ENCODE data around the gene RAB4B.
"Not testable (repeated sequence)": the region's sequence is repeated elsewhere in the genome, so short reads cannot be mapped to it uniquely, and the experiment has no call there.

The RAB4B gene, protein sequence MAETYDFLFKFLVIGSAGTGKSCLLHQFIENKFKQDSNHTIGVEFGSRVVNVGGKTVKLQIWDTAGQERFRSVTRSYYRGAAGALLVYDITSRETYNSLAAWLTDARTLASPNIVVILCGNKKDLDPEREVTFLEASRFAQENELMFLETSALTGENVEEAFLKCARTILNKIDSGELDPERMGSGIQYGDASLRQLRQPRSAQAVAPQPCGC

DNA sequence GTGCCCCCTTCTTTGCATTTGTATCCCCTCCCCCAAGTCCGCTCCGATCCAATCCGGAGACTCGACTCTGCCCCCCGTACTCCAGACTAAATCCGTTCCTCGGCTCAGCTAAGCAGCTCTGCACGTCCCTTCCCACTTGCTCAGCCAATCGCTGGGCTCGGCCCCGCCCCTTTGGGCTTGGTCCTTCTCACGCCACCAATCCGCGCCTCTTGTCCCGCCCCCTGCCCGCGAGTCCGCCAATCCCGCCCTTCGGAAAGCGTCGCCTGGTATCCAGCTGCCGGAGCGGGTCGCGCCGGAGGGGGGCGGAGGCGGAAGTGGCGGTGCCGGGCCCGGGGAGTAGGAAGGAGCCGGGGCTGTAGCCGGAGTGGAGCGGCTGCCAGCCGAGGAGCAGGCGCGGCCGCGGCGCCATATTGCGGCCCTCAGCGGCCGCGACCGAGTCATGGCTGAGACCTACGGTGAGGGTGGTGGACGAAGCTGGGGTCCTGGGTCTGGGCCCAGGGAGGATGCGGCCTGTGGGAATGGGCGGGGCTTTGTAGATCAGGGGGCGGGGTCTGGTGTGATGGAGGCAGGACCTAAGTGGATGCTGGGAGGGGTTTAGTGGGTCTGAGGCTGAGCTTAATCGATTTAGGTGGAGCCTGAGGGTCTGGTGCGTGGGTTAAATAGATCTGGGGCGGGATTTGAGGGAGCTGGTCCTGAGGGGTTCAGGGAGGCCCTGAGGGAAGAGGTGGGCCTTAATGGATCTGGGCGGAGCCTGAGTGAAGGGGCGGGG lies at the start of gene RAB4B:
Gene RAB4B (plus strand): TSS at position 311 of the 769 bp plus-strand sequence. CDS start 129 bp downstream, at position 440.
- DNase-seq (ENCODE audit: low read depth in 2 of 2): peak; percentile 100

DNA sequence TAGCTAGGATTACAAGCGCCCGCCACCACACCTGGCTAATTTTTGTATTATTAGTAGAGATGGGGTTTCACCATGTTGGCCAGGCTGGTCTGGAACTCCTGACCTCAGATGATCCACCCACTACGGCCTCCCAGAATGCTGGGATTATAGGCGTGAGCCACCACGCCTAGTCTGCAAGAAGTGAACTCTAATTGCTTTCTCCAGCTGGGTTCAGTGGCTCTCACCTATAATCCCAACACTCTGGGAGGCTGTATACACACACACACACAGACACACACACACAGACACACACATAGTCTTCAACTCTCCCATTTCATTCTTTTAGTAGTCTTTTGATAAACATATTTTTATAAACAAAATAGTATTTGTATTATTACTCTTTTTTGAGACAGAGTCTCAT lies 48.0 kb upstream of the RAB4B start:
- DNase-seq (ENCODE audit: low read depth in 2 of 2): not testable (repeated sequence)

DNA sequence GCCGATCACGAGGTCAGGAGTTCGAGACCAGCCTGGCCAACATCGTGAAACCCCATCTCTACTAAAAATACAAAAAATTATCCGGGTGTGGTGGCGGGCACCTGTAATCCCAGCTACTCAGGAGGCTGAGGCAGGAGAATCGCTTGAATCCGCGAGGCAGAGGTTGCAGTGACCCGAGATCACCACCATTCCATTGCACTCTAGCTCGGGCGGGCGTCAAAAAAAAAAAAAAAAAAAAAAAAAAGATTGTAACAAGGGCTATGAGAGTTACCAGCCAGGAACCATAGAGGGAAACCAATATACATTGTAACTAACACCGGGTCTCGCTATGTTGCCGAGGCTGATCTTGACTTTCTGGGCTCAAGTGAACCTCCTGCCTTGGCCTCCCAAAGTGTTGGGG lies 45.7 kb upstream of the RAB4B start:
- not testable (repeated sequence) for DNase-seq (ENCODE audit: low read depth in 2 of 2)

DNA sequence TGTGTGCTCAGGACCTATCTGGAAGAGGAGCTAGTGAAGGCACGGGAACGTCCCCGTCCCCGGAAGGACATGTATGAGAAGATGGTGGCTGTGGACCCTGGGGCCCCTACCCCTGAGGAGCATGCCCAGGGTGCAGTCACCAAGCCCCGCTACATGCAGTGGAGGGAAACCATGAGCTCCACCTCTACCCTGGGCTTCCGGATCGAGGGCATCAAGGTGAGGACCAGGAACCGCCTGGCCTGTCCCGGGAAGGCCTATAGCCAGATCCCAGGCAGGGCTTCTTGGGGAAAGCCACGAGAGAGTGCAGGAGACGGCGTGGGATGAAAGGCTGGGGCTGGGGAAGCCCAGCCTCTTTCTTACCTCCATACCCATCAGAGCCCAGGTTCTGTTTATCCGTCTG lies 44.9 kb upstream of the RAB4B start:
- no peak for DNase-seq (ENCODE audit: low read depth in 2 of 2)

DNA sequence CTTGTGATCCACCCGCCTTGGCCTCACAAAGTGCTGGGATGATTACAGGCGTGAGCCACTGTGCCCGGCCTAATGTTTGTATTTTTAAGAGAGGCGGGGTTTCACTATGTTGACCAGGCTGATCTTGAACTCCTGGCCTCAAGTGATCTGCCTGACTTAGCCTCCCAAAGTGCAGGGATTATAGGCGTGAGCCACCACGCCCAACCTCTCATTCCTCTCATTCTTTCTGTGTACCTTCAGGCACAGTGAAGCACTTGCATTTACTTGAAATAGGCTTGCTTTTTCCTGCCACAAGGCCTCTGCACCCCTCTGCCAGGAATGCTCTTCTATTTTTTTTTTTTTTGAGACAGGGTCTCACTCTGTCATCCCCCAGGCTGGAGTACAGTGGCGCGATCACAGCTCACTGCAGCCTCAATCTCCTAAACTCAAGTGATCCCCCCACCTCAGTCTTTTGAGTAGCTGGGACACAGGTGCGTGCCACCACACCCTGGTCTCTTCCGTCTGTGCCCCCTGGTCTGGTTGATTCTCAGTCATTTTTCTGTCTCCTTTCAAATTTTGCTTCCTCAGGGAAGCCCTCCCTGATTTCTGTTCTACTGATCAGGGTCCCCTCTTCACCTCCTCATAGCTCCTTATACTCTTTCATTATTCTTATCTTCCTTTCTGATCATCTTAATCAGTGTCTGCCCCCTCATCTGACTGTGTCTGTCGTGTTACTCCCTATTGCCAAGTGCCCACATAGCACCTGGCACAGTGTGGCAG lies 42.9 kb upstream of the RAB4B start:
- DNase-seq (ENCODE audit: low read depth in 2 of 2): no peak

DNA sequence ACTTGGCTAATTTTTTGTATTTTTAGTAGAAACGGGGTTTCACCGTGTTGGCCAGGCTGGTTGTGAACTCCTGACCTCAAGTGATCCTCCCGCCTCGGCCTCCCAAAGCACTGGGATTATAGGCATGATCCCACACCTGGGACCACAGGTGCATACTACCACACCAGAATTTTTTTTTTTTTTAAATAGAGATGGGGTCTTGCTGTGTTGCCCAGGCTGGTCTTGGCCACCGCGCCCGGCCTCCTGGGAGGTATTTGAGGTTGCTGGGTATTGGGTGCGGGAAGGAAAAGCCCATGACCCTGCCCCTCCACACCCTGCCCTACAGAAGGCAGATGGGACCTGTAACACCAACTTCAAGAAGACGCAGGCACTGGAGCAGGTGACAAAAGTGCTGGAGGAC lies 41.4 kb upstream of the RAB4B start:
- DNase-seq (ENCODE audit: low read depth in 2 of 2): no peak

DNA sequence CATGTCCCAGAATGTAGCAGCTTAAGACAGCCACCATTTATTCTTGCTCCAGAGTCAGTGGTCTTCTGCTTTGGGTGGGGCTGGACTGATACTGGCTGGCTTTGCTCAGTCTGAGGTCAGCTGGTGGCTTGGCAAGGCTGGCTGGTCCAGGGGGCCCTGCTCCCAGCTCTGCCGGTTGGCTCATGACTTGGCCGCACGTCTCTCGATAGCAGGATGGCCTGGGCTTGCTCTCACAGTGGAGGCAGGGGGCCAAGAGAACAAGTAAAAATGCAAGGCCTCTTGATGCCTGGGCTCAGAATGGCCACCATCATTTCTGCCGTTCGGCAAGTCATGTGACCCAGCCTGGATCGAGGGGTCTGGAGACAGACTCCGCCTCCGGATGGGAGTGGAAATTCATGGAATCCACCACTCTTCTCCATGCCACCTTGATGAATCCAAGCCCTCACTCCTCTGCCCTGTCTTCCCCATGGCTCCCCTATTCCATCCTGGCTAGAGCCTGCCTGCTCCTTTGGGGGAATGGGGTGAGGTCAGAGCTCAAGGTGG lies 40.9 kb upstream of the RAB4B start:
- DNase-seq (ENCODE audit: low read depth in 2 of 2): no peak

DNA sequence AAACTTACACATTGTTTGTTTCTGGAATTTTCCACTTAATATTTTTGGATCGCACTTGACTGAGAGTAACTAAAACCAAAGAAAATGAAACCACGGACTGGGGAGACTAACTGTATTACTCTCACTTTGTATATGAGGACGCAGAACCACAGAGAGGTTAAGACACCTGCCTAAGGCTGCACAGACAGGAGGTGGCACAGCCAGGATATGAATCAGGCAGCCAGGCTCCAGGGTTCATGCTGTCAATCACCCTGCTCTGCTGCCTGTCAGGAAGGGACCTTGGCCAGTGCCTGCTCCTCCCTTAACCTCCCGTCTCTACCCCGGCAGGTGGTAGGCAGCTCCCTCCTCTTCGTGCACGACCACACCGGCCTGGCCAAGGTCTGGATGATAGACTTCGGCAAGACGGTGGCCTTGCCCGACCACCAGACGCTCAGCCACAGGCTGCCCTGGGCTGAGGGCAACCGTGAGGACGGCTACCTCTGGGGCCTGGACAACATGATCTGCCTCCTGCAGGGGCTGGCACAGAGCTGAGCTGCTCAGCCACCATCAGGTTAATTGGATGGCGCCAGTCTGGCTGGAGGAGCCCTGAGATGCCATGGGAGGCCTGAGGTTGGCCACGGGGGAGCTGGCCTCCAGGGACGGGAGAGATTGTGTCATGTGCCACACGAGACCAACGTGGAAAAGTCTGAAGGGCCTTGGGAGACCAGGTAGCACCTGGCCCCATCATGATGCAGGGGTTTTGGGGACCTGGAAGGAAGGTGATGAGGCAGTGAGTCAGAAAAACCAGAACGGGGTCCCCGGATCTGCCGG lies 38.8 kb upstream of the RAB4B start:
- no peak for DNase-seq (ENCODE audit: low read depth in 2 of 2)

DNA sequence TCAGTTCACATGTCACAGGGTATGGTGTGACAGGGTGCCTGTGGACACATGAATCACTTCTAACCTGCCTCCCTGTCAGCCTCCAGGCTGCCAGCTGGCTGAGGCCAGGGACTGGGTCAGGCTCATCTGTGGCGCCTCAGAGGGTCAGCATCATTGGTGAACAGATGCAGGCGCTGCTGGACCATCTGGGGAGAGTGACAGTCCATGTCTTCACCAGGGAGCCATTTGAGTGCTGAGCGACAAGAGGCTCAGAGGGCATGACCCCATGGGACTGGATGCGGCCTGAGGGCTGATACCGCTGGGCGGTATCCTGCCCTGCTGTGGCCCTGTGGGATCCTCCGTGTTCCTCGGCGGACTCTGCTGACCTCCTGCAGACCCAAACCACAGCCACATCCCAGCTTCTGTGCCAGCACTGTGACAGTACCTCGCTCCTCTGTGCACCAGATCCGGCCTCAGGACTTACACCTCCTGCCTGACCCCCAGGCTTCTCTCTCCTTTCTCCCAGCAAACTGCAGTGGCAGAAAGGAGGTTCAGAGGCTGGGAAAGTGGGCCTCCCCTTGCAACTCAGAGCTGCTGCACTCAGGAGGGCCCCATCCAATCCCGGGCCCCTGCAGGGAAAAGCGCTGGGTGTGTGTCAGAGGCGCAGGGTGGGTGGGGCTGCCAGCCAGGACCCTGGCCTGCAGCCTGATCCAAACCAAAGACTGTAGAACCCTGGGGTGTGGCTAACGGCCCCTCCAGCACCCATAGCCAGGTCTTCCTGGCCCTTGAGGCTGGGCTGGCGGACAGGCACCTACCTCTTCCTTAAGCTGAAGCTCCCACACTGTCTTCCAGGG lies 38.0 kb upstream of the RAB4B start:
- no peak for DNase-seq (ENCODE audit: low read depth in 2 of 2)

DNA sequence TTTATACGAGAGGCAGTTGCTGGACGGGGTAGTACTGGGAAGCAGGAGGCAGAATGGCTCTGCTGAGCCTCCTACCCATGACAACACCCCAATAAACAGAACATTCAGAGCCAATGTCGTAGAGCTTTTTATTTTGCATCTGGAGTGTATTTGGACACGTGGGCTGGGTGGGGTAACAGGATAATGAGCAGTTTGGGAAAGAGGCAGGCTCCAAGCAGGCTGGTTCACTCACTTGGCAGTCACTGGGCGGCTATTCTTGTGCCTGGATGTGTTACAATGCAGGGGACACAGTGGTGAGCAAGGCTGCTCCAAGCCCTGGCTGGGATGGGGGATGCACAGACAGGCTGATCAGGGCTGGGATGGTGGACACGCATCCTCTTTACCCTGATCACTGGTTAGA lies 37.3 kb upstream of the RAB4B start:
- no peak for DNase-seq (ENCODE audit: low read depth in 2 of 2)

DNA sequence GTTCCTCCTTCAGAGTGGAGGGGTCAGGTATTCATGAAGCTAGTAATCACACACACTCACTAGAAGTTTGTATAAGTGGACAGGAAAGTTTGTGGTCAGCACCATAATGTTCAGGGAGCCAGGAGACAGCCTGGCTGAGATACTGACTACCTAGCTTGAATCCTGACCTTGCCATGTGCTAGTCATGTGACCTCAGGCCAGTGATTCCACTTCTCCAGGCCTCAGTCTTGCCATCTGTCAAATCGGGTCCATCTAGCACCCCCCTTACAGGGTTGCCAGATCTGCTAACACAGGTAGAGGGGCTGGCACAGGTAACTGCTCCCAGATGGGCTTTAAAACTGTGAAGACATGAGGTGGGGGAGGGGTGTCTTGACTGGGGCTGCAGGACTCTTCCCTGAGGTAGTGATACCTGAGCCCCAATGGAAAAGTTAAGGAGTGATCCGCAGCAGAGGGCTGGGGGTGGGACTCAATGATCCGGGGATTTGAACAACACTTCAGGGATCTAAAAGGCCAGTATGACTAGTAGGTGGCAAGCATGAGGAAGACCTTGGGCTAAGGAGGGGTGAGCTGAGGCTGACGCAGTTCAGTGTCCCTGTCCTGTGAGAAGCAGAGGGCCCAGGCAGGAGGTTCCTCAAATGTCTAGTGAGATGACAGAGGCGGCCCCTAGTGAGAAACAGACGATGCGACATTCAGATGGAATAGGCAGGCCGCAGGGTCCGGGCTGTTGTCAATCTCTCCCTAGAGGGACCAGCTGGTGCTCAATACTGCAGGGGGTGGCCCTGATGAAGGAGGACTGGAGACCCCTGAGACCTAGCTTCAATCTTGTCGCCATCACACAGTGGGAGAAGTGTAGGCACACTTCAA lies 36.3 kb upstream of the RAB4B start:
- DNase-seq (ENCODE audit: low read depth in 2 of 2): no peak

DNA sequence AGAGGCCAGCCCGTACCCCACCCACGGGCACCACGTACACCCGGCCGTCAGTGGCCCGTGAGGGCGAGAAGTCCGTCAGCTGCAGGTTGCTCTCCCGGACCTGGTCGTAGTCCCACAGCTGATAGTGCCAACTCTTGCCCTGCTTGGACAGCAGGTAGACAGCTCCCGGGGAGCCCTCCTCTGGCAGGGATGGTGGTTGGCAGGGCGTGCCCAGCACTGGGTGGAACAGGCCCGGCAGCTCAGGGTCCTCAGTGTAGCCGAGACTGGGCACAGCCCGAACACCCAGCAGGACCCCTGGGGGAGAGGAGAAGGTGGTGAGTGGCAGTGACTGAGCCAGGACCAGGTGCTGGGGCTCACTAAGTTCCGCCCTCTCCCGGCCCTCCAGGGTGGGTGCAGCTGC lies 35.6 kb upstream of the RAB4B start:
- DNase-seq (ENCODE audit: low read depth in 2 of 2): no peak

DNA sequence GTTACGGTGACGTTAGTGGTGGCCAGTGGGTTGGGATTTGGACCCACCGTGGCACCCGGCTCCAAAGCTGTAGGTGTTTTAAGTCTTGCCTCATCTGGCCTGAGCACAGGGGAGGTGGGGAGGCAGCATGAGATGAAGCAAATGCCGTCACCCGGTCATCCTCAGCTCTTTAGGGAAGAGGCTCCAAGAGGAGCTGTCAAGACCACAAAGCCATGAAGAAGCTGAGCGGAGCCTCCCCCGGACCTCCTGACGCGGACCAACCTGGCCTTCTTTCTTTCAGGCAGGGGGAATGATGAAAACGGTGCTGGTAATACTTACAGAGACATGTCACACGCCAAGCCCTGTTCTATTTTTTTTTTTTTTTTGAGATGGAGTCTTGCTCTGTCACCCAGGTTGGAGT lies 35.2 kb upstream of the RAB4B start:
- no peak for DNase-seq (ENCODE audit: low read depth in 2 of 2)

DNA sequence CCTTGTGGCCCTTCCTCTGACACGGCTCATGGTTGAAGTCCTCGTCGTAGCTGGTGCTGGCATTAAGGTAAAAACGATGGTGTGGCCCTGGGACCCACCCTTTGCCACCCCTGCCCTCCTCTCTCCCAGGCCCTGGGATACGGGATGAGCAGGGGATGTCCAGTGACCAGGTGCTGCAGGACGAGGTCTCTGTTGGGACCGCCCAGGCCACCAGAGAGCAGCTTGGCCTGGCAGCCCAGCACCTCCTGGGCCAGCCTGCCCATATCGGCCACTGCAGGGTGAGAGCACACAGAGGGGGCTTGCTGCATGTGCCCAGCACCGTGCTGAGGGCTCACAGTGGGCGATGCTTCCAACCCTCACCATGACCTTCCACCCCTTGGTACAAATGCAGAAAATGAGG lies 34.1 kb upstream of the RAB4B start:
- no peak for DNase-seq (ENCODE audit: low read depth in 2 of 2)

DNA sequence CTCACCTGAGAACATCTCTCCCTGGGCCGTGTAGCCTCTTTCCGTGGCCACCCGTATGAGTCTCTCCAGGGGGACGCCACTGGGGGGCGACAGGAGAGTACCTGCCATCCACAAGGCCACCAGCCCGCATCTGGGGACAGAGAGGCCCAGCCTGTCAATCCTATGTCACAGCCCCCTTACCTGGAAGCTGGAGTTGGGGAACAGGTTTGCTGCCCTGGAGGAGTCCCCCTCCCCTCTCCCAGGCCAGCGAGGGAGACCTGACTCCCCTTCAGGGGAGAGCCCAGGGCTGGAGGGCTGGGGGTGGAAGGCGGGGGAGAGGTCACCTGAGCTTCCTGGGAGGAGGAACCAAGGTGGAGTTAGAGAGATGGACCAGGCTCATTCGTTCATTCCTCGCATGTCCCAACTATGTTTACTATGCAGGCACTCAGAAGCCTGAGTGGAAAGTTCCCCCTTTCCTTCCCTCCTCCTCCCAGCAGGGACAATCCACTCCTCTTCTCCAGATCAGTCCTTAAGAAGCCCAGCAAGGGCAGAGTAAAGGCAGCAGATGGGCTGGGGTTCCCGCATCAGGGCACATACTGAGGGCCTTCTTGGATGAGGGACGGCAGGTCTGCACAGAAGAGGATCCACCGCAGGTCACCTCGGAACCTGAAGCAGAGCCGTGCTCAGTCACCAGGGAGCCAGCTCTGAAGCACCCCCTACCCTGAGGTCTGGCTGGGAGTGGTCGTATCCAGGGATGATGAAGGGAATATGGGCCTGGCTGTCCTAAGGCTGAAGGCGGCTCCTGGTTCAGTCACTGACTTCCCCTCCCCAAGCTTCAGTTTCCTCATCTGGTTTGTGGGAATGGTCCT lies 33.3 kb upstream of the RAB4B start:
- DNase-seq (ENCODE audit: low read depth in 2 of 2): no peak

DNA sequence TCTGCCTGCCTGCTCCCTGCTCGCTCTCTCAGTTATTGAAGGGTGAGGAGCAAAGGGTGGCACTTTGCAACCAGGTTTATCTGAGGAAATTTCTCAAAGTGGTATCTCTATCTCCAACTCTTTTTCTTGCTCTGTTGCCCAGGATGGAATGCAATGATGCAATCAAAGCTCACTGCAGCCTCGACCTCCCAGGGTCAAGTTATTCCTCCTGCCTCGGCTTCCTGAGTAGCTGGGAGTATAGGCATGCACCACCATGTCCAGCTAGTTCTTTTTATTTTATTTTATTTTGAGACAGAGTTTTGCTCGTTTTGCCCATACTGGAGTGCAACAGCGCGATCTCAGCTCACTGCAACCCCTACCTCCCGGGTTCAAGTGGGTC lies 32.7 kb upstream of the RAB4B start:
- no peak for DNase-seq (ENCODE audit: low read depth in 2 of 2)

DNA sequence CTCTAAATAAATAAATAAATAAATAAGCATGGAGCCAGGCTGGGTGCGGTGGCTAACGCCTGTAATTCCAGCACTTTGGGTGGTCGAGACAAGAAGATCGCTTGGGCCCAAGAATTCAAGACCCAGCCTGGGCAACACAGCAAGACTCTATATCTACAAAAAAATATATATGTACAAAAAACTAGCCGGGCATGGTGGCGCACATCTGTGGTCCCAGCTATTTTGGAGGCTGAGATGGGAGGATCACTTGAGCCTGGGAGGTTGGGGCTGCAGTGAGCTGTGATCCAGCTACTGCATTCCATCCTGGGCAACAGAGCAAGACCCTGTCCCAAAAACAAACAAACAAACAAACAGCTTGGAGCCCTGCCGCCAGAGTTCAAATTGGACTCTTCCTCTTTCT lies 30.5 kb upstream of the RAB4B start:
- DNase-seq (ENCODE audit: low read depth in 2 of 2): no peak

DNA sequence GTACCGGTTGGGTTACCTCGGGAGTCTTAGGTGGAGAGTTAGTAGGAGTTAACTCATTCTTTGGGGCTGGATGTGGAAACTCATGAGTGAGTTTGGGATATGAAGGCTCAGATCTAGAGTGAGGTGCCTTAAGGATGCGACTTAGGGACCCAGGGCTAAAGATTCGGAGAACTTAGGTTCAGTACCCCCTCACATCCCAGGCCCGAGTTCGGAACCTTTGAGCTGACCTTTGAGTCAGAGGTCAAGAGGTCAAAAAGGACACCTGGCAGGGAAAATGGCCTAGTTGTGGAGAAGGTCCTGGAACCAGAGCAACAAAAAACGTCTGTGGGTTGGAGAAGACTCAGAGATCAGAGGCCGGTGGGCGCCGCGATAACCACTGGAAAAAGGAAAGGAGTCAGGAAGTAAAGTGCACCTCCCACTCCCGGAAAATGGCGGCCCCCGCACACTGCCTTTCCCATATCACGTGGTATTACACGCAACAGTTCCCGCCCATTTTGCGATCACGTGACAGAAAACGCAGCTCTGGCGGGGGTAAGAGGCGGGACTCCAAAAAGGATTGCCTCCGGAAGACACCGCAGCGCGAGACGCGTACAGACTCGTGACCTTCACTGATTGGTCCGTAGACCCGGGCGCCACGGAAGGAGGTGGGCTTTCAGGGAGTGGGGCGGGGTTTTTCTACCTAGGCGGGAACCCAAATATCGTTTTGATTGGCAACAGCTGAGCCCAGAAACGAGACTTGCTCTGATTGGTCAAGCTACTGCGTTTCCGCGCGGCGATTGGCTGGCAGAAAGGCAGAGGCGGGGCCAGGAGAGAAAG lies 27.8 kb upstream of the RAB4B start, which contains the start of gene ACTMAP:
Gene ACTMAP (minus strand): TSS at position 420 of the 816 bp plus-strand sequence. CDS start 674 bp downstream, outside the sequence.
- peak; percentile 95 to 99 for DNase-seq (ENCODE audit: low read depth in 2 of 2)
